Measurements from ENCODE around the gene DHX29.

DNA sequence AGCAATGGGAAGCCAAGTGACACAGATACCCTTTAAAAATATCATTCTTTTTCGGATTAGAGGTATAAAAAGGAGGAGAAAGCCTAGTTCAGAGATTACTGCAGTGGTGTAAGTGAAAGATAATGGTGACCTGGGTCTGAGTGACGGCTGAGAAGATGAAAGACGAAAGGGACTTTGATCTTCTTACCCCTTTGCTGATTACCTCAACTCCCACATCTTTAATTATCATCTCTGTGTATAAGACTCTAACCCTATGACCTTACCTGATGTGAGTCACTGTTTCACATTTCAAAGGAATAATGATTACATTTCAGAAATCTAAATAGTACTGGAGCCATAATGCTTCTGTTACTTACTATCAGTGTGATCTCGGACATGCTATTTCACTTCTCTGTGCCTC is 52.7 kb downstream of the DHX29 start:
- TF ChIP-seq, protein P1, sequence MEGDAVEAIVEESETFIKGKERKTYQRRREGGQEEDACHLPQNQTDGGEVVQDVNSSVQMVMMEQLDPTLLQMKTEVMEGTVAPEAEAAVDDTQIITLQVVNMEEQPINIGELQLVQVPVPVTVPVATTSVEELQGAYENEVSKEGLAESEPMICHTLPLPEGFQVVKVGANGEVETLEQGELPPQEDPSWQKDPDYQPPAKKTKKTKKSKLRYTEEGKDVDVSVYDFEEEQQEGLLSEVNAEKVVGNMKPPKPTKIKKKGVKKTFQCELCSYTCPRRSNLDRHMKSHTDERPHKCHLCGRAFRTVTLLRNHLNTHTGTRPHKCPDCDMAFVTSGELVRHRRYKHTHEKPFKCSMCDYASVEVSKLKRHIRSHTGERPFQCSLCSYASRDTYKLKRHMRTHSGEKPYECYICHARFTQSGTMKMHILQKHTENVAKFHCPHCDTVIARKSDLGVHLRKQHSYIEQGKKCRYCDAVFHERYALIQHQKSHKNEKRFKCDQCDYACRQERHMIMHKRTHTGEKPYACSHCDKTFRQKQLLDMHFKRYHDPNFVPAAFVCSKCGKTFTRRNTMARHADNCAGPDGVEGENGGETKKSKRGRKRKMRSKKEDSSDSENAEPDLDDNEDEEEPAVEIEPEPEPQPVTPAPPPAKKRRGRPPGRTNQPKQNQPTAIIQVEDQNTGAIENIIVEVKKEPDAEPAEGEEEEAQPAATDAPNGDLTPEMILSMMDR (IDR thresholded peaks at IDR 0.05), result no peak
- TF ChIP-seq POLR2AphosphoS5 (IDR thresholded peaks at IDR 0.05), result no peak
- TF ChIP-seq EP300 (IDR thresholded peaks at IDR 0.05; ENCODE audit: low read depth), result no peak
- no peak for TF ChIP-seq POLR2A (IDR thresholded peaks at IDR 0.05)

Measured in transverse colon (tissue), 4 donors.